Measurements from ENCODE around the gene SCYGR6. TPM values are rescaled to one million over a fixed set of nuclear protein-coding genes. Genes with fewer than 3 reads are reported as not detected.
"Not testable (repeated sequence)": the region's sequence is repeated elsewhere in the genome, so short reads cannot be mapped to it uniquely, and the experiment has no call there.

The SCYGR6 gene
- total RNA-seq, 3 donors from 2014 or later (not counting 1 experiment from before 2014, with no cell fraction given) = not detected

DNA sequence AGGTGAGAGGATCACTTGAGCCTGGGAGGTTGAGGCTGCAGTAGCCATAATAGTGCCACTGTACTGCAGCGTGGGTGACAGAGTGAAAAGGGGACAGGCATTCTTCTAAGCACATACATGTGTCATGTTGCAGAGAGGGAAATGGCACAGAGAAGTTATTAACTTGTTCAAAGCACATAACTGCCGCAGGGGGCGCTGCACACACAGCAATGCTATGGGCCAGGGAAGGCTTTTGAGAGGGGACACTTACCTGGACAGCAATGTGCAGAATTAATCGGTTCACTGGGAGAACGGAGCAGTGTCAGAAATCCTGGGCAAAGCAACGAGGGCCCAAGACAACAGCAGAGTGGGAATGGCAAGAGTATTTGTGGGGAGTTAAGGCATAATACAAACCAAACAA lies 23.5 kb upstream of the SCYGR6 start:
- H3K36me3 ChIP-seq (ENCODE audit: control insufficient read depth, insufficient read depth, low read length) = no peaks in the 10 kb centered on the region
- H3K4me1 Mint-ChIP-seq = no peaks in the 10 kb centered on the region
- no peak overlapping the region for H3K27ac ChIP-seq (ENCODE audit: low read length)
- WGBS (ENCODE audit: insufficient coverage) = 85% methylated on average over 6 of the region's 6 CpGs
- H3K4me1 ChIP-seq (ENCODE audit: control insufficient read depth, insufficient read depth, low read length) = no peaks in the 10 kb centered on the region
- DNase-seq (no peak), ATAC-seq (no peak)
- no peak overlapping the region for H3K4me3 ChIP-seq (ENCODE audit: low read length)
- no peaks in the 10 kb centered on the region for H3K36me3 Mint-ChIP-seq
- TF ChIP-seq, protein P1, sequence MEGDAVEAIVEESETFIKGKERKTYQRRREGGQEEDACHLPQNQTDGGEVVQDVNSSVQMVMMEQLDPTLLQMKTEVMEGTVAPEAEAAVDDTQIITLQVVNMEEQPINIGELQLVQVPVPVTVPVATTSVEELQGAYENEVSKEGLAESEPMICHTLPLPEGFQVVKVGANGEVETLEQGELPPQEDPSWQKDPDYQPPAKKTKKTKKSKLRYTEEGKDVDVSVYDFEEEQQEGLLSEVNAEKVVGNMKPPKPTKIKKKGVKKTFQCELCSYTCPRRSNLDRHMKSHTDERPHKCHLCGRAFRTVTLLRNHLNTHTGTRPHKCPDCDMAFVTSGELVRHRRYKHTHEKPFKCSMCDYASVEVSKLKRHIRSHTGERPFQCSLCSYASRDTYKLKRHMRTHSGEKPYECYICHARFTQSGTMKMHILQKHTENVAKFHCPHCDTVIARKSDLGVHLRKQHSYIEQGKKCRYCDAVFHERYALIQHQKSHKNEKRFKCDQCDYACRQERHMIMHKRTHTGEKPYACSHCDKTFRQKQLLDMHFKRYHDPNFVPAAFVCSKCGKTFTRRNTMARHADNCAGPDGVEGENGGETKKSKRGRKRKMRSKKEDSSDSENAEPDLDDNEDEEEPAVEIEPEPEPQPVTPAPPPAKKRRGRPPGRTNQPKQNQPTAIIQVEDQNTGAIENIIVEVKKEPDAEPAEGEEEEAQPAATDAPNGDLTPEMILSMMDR (IDR thresholded peaks at IDR 0.05) = no peak
- H3K27me3 ChIP-seq (ENCODE audit: control insufficient read depth, insufficient read depth, low read length) = no peaks in the 10 kb centered on the region
- H3K27ac Mint-ChIP-seq = no peak overlapping the region
- H3K4me3 Mint-ChIP-seq = no peak overlapping the region
- peaks cover 0 to 3% of the 10 kb centered on the region in 2 donors for H3K27me3 Mint-ChIP-seq (ENCODE audit: low read depth in 2 of 2)
- no peaks in the 10 kb centered on the region for H3K9me3 Mint-ChIP-seq
- intact Hi-C loops (cut with micrococcal nuclease) = no loop called here
- no peaks in the 10 kb centered on the region for H3K9me3 ChIP-seq (ENCODE audit: control insufficient read depth, insufficient read depth, low read length)

DNA sequence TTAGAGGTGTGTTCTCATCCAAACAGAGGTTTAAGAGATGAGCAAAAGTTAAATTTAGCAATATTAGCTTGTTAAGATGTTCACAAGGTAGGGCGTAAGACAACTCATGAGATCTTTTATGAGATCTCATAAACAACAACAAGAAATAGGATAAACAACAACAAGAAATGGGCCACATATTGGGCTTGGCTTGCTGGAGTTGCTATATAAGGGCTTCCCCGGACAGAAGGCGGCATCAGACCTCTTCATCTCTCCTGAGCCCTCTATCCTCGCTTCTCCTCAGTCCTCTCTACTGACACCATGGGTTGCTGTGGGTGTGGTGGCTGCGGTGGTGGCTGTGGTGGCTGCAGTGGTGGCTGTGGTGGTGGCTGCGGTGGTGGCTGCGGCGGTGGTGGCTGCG lies 21.0 kb upstream of the SCYGR6 start, which contains the start of gene SCYGR8:
SCYGR8 (plus strand) TSS at position 301 of the 400 bp plus-strand sequence; CDS start at position 301, 0 bp downstream.
- intact Hi-C loops (cut with micrococcal nuclease) = no loop called here
- Histone ChIP-seq H3K4me1 (ENCODE audit: control insufficient read depth, insufficient read depth, low read length) (no peaks in the 10 kb centered on the region), H3K27me3 (ENCODE audit: control insufficient read depth, insufficient read depth, low read length) (no peaks in the 10 kb centered on the region), H3K4me3 (ENCODE audit: low read length) (no peak within 1 kb of the TSS), H3K9me3 (ENCODE audit: control insufficient read depth, insufficient read depth, low read length) (no peaks in the 10 kb centered on the region), H3K36me3 (ENCODE audit: control insufficient read depth, insufficient read depth, low read length) (no peaks in the 10 kb centered on the region), H3K27ac (ENCODE audit: low read length) (no peak within 1 kb of the TSS)
- Mint-ChIP-seq H3K9me3 (no peaks in the 10 kb centered on the region), H3K27me3 (ENCODE audit: low read depth in 2 of 2) (peaks cover 0 to 3% of the 10 kb centered on the region in 2 donors), H3K36me3 (no peaks in the 10 kb centered on the region), H3K4me3 (no peak within 1 kb of the TSS), H3K4me1 (no peaks in the 10 kb centered on the region), H3K27ac (no peak within 1 kb of the TSS)
- no peak for ATAC-seq
- TF ChIP-seq, protein P1 (IDR thresholded peaks at IDR 0.05) = no peak
- DNase-seq = no peak
- WGBS (ENCODE audit: insufficient coverage) = 100% methylated on average over 1 of the region's 9 CpGs

DNA sequence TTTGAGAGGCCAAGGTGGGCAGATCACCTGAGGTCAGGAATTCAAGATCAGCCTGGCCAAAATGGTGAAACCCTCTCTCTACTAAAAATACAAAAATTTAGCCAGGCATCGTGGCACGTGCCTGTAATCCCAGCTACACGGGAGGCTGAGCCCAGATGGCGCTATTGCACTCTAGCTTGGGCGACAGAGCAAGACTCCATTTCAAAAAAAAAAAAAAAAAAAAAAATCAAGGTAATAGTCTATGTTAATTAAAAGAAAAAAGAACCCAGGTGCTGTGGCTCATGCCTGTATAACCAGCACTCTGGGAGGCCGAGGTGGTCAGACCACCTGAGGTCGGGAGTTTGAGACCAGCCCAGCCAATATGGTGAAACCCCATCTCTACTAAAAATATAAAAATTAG lies 16.1 kb upstream of the SCYGR6 start:
- H3K27ac ChIP-seq (ENCODE audit: low read length); H3K4me3 Mint-ChIP-seq; H3K27me3 ChIP-seq (ENCODE audit: control insufficient read depth, insufficient read depth, low read length); H3K4me1 ChIP-seq (ENCODE audit: control insufficient read depth, insufficient read depth, low read length); H3K36me3 Mint-ChIP-seq; H3K27ac Mint-ChIP-seq; H3K36me3 ChIP-seq (ENCODE audit: control insufficient read depth, insufficient read depth, low read length); H3K9me3 Mint-ChIP-seq; H3K4me3 ChIP-seq (ENCODE audit: low read length); H3K9me3 ChIP-seq (ENCODE audit: control insufficient read depth, insufficient read depth, low read length); intact Hi-C loops (cut with micrococcal nuclease); ATAC-seq; H3K4me1 Mint-ChIP-seq; H3K27me3 Mint-ChIP-seq (ENCODE audit: low read depth in 2 of 2): not testable (repeated sequence)
- DNase-seq = peak in 1 of 2 donors; percentile 18
- 89% methylated on average over 5 of the region's 7 CpGs for WGBS (ENCODE audit: insufficient coverage)

DNA sequence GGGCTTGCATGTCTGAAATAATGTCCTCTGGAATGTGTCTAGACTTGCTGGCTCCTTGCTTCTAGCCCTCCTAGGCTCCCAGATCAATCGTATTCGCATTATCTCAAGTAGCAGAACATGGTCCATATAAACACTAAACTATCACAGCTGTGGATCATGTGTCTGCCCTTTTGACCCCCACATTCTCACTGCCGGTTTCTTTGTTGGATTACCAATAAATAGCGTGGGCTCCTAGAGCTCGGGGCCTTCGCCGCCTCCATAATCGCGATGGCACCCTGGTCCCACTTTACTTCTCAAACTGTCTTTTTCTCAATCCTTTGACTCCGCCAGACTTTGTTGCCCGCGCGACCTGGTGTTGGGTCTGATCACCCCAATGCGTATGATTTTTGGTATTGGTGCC lies 14.8 kb upstream of the SCYGR6 start:
- H3K27ac Mint-ChIP-seq = no peak overlapping the region
- no peaks in the 10 kb centered on the region for H3K27me3 ChIP-seq (ENCODE audit: control insufficient read depth, insufficient read depth, low read length)
- WGBS (ENCODE audit: insufficient coverage) = 96% methylated on average over 14 of the region's 14 CpGs
- H3K4me3 Mint-ChIP-seq = no peak overlapping the region
- TF ChIP-seq, protein P1 (IDR thresholded peaks at IDR 0.05) = no peak
- H3K4me1 ChIP-seq (ENCODE audit: control insufficient read depth, insufficient read depth, low read length) = no peaks in the 10 kb centered on the region
- H3K4me3 ChIP-seq (ENCODE audit: low read length) = no peak overlapping the region
- H3K9me3 Mint-ChIP-seq = no peaks in the 10 kb centered on the region
- intact Hi-C loops (cut with micrococcal nuclease) = no loop called here
- DNase-seq = no peak
- H3K4me1 Mint-ChIP-seq = no peaks in the 10 kb centered on the region
- H3K27ac ChIP-seq (ENCODE audit: low read length) = no peak overlapping the region
- H3K9me3 ChIP-seq (ENCODE audit: control insufficient read depth, insufficient read depth, low read length) = no peaks in the 10 kb centered on the region
- H3K27me3 Mint-ChIP-seq (ENCODE audit: low read depth in 2 of 2) = peaks cover 0 to 7% of the 10 kb centered on the region in 2 donors
- H3K36me3 Mint-ChIP-seq = no peaks in the 10 kb centered on the region
- no peak for ATAC-seq
- H3K36me3 ChIP-seq (ENCODE audit: control insufficient read depth, insufficient read depth, low read length) = no peaks in the 10 kb centered on the region

Measured in natural killer cell (primary cell).